Breast epithelium (tissue), 3 donors: Measurements from ENCODE around the gene ZNF783.

Source experiments
- POLR2A ChIP-seq: fragments of 450-650 bp; IDR thresholded peaks from one replicate; pipeline ENCODE4 v1.6.1; 2016; ENCODE audit warnings: antibody characterized with exemption, mild to moderate bottlenecking, moderate library complexity
- TF ChIP-seq, protein P1 (sequence below), 3 donors: fragments of 450-650 bp; IDR thresholded peaks; one replicate each; pipeline ENCODE4 v1.5.1; 2016 to 2017; ENCODE audit warnings: antibody characterized with exemption in 3 of 3, mild to moderate bottlenecking in 3 of 3, moderate library complexity in 3 of 3

- TF ChIP-seq, protein P1, sequence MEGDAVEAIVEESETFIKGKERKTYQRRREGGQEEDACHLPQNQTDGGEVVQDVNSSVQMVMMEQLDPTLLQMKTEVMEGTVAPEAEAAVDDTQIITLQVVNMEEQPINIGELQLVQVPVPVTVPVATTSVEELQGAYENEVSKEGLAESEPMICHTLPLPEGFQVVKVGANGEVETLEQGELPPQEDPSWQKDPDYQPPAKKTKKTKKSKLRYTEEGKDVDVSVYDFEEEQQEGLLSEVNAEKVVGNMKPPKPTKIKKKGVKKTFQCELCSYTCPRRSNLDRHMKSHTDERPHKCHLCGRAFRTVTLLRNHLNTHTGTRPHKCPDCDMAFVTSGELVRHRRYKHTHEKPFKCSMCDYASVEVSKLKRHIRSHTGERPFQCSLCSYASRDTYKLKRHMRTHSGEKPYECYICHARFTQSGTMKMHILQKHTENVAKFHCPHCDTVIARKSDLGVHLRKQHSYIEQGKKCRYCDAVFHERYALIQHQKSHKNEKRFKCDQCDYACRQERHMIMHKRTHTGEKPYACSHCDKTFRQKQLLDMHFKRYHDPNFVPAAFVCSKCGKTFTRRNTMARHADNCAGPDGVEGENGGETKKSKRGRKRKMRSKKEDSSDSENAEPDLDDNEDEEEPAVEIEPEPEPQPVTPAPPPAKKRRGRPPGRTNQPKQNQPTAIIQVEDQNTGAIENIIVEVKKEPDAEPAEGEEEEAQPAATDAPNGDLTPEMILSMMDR (IDR thresholded peaks at IDR 0.05) = no peak
- no peak for TF ChIP-seq POLR2A
Observed at GRCh38 chr7:149241696-149242095, 20.3 kb upstream of the ZNF783 start.
